T-cell (primary cell): ENCODE results near the gene MBP. TPM values are rescaled to one million over a fixed set of nuclear protein-coding genes. Genes with fewer than 3 reads are reported as not detected.

Source experiments
- ATAC-seq, 4 experiments: fragments of 200-7000 bp in 3 of 4; fragments of 150-1000 bp in 1 of 4; cut with Tn5 transposase; replicated peaks in 1 of 4; 1 replicate in 3 of 4; 2 replicates in 1 of 4; pipeline ENCODE4 v1.10.0; 2021; ENCODE audit warnings: moderate library complexity in 3 of 4, mild to moderate bottlenecking in 2 of 4, moderate number of reproducible peaks in 1 of 4
- CTCF ChIA-PET, 2 donors: fragments of 300-600 bp; sonication (Branson Sonifier 250); formaldehyde crosslinking; loops; one replicate each; lab custom pipeline; 2022; ENCODE audit warnings: antibody characterized with exemption in 2 of 2; lab: Charles Lee
- POLR2A ChIA-PET, 2 donors: fragments of 300-600 bp; sonication (Branson Sonifier 250); formaldehyde crosslinking; loops; one replicate each; lab custom pipeline; 2022; ENCODE audit warnings: antibody characterized with exemption in 2 of 2; lab: Charles Lee
- DNase-seq, 35 experiments: peaks; one replicate each; pipeline versions ENCODE4 v3.0.0 to v3.0.0-alpha.2; 2013 to 2023
- H3K27ac ChIP-seq: one replicate; pipeline ENCODE4 v1.5.1; 2013; ENCODE audit warnings: low read length
- H3K27me3 ChIP-seq, 2 experiments: replicated peaks in 1 of 2; 1 replicate in 1 of 2; 2 replicates in 1 of 2; pipeline versions ENCODE4 v1.6.1 to v1.7.0; 2013; ENCODE audit warnings: low read length in 1 of 2, mixed read lengths in 1 of 2; ENCODE audit not compliant: control insufficient read depth in 2 of 2, insufficient read depth in 2 of 2; ENCODE audit errors: extremely low read depth in 1 of 2
- H3K36me3 ChIP-seq, 2 donors: 1 replicate in 1 of 2; 2 replicates in 1 of 2; pipeline versions ENCODE4 v1.6.1 to v1.7.0; 2013; ENCODE audit warnings: low read length in 1 of 2; ENCODE audit not compliant: control insufficient read depth in 2 of 2, insufficient read depth in 1 of 2; ENCODE audit errors: extremely low read depth in 1 of 2
- H3K4me1 ChIP-seq, 2 experiments: 1 replicate in 1 of 2; 2 replicates in 1 of 2; pipeline versions ENCODE4 v1.6.1 to v1.7.0; 2013; ENCODE audit warnings: low read length in 2 of 2, mixed read lengths in 1 of 2; ENCODE audit not compliant: insufficient read depth in 2 of 2, control insufficient read depth in 1 of 2; ENCODE audit errors: extremely low read depth in 1 of 2
- H3K4me3 ChIP-seq, 2 donors: 1 replicate in 1 of 2; 2 replicates in 1 of 2; pipeline versions ENCODE4 v1.5.1 to v1.7.0; 2013; ENCODE audit warnings: mild to moderate bottlenecking in 2 of 2, low read length in 1 of 2, moderate library complexity in 1 of 2; ENCODE audit not compliant: control insufficient read depth in 1 of 2; ENCODE audit errors: extremely low read depth in 1 of 2
- H3K9me3 ChIP-seq: 2 replicates; pipeline ENCODE4 v1.7.0; 2013
- H3K27ac Mint-ChIP-seq, 2 donors: one replicate each; pipeline ENCODE4 v1.8.0; 2020 to 2021; ENCODE audit warnings: mild to moderate bottlenecking in 2 of 2, mixed read lengths in 2 of 2
- H3K27me3 Mint-ChIP-seq, 2 donors: one replicate each; pipeline ENCODE4 v1.8.0; 2021 to 2022; ENCODE audit warnings: mixed read lengths in 2 of 2
- H3K36me3 Mint-ChIP-seq: one replicate; pipeline ENCODE4 v1.8.0; 2021; ENCODE audit warnings: mixed read lengths
- H3K4me1 Mint-ChIP-seq, 3 donors: one replicate each; pipeline ENCODE4 v1.8.0; 2020 to 2022; ENCODE audit warnings: mixed read lengths in 3 of 3, mild to moderate bottlenecking in 1 of 3
- H3K4me3 Mint-ChIP-seq, 3 donors: one replicate each; pipeline ENCODE4 v1.8.0; 2020 to 2022; ENCODE audit warnings: mild to moderate bottlenecking in 3 of 3, mixed read lengths in 3 of 3, moderate library complexity in 3 of 3
- H3K9me3 Mint-ChIP-seq, 3 donors: one replicate each; pipeline ENCODE4 v1.8.0; 2020 to 2022; ENCODE audit warnings: mixed read lengths in 3 of 3
- WGBS: methylation state at CpG from one replicate; pipeline ENCODE4 v1.1.5; 2013; ENCODE audit warnings: missing lambda C conversion rate; ENCODE audit not compliant: insufficient coverage; 5-methylcytosine and 5-hydroxymethylcytosine counted together
- total RNA-seq, 35 experiments: library from RNA in 6 of 35; stranded (reverse) in 6 of 35; fragments of 120-200 nt in 1 of 35; gene quantifications; one replicate each; pipeline versions ENCODE4 v1.2.1 to v1.2.4 and lab custom pipeline; 2013 to 2026

Gene MBP
- total RNA-seq, 5 donors from 2014 or later (not counting 1 experiment from before 2014, with no cell fraction given), result 114 to 185 (median 152) TPM

DNA sequence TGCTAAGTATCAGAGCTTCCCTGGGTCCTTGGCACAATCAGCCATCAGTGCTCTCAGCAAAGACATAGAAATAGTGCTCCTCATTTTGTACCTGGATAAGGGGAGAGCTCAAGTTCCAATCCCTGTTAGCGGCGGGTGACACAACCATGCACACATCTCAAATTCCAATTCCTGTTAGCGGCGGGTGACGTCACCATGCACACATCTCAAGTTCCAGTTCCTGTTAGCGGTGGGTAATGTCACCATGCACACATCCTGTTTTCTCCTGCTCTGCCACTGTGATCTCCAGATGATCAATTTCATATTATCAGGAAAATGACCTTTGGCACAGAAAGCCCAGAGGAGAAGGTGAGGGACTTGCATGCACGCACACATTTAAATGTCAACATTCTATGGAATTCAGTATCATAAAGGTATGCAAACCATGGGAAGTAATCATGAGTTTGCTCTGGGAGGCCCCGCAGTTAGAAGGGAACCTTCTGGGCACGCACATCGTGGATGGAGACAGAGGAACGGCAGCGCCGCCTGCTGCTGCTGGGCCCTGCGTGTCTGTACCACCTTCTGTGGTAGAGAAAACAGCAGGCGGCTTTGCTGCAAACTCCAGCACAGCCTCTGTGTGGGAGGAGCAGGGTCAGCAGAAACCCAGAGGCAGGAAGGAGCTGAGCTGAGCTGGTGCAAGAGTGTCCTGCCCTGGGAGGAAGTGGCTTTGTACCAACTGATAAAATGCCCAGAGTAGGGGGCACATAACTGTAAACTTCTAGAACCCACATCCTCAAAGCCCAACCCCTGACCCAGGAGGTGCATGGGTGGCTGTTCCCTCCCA lies 77.8 kb downstream of the MBP start:
- DNase-seq (peak; percentile 62 to 91 (median 81)), ATAC-seq (peak; percentile 87 to 90 (median 88))
- H3K27ac Mint-ChIP-seq, result peak overlapping the region; percentile 91 to 95
- 3% methylated on average over 14 of the region's 15 CpGs for WGBS
- ChIA-PET CTCF (interaction anchor here (0.5 to 2.2 kb wide), 17 partner anchors 8 to 237 kb away, joined by 3 to 12 read pairs (median 4); no protein-coding TSS in a partner anchor), POLR2A (interaction anchor here in 1 of 2 donors (0.5 to 0.6 kb wide), 3 partner anchors 54 to 352 kb away, joined by 3 to 5 read pairs (median 3); no protein-coding TSS in a partner anchor)
- Histone ChIP-seq H3K4me1 (peaks cover 36 to 80% of the 10 kb centered on the region in 2 experiments), H3K4me3 (peak overlapping the region; percentile 8 to 56), H3K27me3 (no peaks in the 10 kb centered on the region), H3K36me3 (peaks cover 0 to 31% of the 10 kb centered on the region in 2 donors), H3K27ac (peak overlapping the region; percentile 83), H3K9me3 (no peaks in the 10 kb centered on the region)
- H3K4me3 Mint-ChIP-seq, result peak overlapping the region; percentile 61 to 64 (median 62)
- no peaks in the 10 kb centered on the region for H3K27me3 Mint-ChIP-seq
- H3K9me3 Mint-ChIP-seq, result no peaks in the 10 kb centered on the region
- H3K36me3 Mint-ChIP-seq, result peaks cover 15% of the 10 kb centered on the region
- H3K4me1 Mint-ChIP-seq, result peaks cover 66 to 80% (median 73%) of the 10 kb centered on the region in 3 donors

DNA sequence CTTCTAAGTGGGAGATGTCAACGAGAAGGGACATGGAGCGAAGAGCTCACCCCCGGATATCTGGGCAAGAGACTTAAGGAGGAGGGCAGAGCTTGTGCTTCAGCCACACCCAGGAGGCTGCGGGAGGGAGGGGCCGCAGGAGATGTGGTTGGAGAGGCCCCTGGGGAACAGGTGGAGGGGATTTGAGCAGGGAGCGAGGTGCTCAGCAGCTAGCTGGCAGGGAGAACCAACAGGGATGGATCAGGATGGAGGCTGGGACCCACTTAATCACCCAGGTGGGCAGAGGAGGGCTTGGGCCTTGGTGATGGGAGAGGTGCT lies 78.3 kb downstream of the MBP start:
- Mint-ChIP-seq H3K36me3 (peaks cover 12% of the 10 kb centered on the region), H3K27ac (peak overlapping the region; percentile 91 to 95), H3K4me3 (peak overlapping the region; percentile 61 to 64 (median 62)), H3K9me3 (no peaks in the 10 kb centered on the region), H3K4me1 (peaks cover 62 to 77% (median 70%) of the 10 kb centered on the region in 3 donors), H3K27me3 (no peaks in the 10 kb centered on the region)
- Histone ChIP-seq H3K4me3 (peak overlapping the region; percentile 8 to 56), H3K4me1 (peaks cover 36 to 76% of the 10 kb centered on the region in 2 experiments), H3K9me3 (no peaks in the 10 kb centered on the region), H3K27me3 (no peaks in the 10 kb centered on the region), H3K27ac (peak overlapping the region; percentile 83), H3K36me3 (peaks cover 0 to 31% of the 10 kb centered on the region in 2 donors)
- ChIA-PET CTCF (interaction anchor here (0.5 to 2.2 kb wide), 12 partner anchors 8 to 161 kb away, joined by 3 to 12 read pairs (median 4); no protein-coding TSS in a partner anchor), POLR2A (interaction anchor here in 1 of 2 donors (0.6 kb wide), 1 partner anchor 188 kb away, joined by 5 read pairs; no protein-coding TSS in a partner anchor)
- DNase-seq (peak in 12 of 35 experiments; percentile 26 to 51 (median 38)), ATAC-seq (peak in 3 of 4 experiments; percentile 5 to 10 (median 6))
- WGBS, result 12% methylated on average over 6 of the region's 6 CpGs

DNA sequence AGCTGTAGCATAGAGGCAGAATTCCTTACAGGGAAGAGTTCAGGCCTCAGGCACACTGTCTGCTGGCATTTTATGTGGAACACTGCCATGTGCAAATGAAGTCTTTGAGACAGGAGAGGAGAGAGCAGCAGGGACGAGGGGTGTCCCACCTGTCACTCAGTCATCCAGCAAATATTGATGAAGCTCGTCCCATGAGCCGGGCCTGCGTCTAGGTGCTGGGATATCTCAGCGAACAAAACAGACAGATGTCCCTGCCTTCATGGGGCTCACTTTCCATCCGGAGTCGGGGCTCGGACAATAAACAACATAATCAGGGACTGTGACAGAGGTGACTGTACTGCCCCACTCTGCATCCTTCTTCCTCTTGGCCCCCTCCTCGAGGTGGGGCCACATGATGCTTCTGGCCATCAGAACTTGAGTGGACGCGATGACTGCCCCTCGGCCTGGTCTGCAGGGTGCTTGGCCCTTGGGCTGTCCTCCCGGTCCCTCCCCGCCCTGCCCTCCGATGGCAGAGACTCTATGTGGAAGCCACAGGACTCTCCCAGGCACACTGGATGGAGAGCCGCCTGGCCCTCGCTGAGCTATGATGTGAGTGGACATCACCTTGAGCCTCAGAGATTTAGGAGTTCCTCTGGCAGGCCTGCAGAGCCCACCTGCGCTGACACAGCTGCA lies 78.8 kb downstream of the MBP start:
- Mint-ChIP-seq H3K4me3 (peak overlapping the region; percentile 61 to 64 (median 62)), H3K27ac (peak overlapping the region; percentile 91 to 95), H3K36me3 (peaks cover 12% of the 10 kb centered on the region), H3K27me3 (no peaks in the 10 kb centered on the region), H3K9me3 (no peaks in the 10 kb centered on the region), H3K4me1 (peaks cover 57 to 73% (median 66%) of the 10 kb centered on the region in 3 donors)
- Histone ChIP-seq H3K9me3 (no peaks in the 10 kb centered on the region), H3K27ac (peak overlapping the region; percentile 83), H3K27me3 (no peaks in the 10 kb centered on the region), H3K36me3 (peaks cover 0 to 31% of the 10 kb centered on the region in 2 donors), H3K4me1 (peaks cover 36 to 73% of the 10 kb centered on the region in 2 experiments), H3K4me3 (peak overlapping the region; percentile 8 to 11)
- DNase-seq (no peak), ATAC-seq (no peak)
- 90% methylated on average over 18 of the region's 18 CpGs for WGBS
- ChIA-PET CTCF (interaction anchor here (0.5 to 2.2 kb wide), 16 partner anchors 8 to 162 kb away, joined by 3 to 12 read pairs (median 6); no protein-coding TSS in a partner anchor), POLR2A (interaction anchor here in 1 of 2 donors (1.3 kb wide), 1 partner anchor 9 kb away, joined by 6 read pairs; no protein-coding TSS in a partner anchor)

DNA sequence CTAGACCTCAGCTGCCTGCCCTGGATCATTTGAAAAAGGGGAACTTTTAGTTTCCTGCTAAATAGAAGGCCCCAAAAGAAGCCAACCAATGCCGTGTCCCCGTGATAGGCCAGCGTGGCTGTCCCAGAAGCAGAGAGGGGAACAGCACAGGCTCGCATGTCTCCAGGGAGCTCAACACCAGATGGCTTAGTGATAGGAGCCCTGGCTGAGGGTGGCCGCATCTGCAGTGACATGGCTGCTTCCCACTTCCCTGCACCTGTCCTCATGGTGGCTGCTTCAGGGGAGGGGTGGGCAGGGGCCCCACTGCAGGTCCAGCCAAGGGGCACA lies 79.6 kb downstream of the MBP start:
- H3K9me3 Mint-ChIP-seq, result no peaks in the 10 kb centered on the region
- Histone ChIP-seq H3K27ac (peak overlapping the region; percentile 83), H3K9me3 (no peaks in the 10 kb centered on the region), H3K4me1 (peaks cover 36 to 69% of the 10 kb centered on the region in 2 experiments), H3K4me3 (peak overlapping the region in 1 of 2 donors; percentile 33), H3K27me3 (no peaks in the 10 kb centered on the region), H3K36me3 (peaks cover 0 to 32% of the 10 kb centered on the region in 2 donors)
- ChIA-PET CTCF (interaction anchor here (0.6 to 1.8 kb wide), 5 partner anchors 8 to 156 kb away, joined by 4 to 7 read pairs (median 6); no protein-coding TSS in a partner anchor), POLR2A (interaction anchor here in 1 of 2 donors (1.3 kb wide), 1 partner anchor 10 kb away, joined by 6 read pairs; no protein-coding TSS in a partner anchor)
- ATAC-seq (no peak), DNase-seq (no peak)
- 73% methylated on average over 5 of the region's 5 CpGs for WGBS
- no peaks in the 10 kb centered on the region for H3K27me3 Mint-ChIP-seq
- H3K36me3 Mint-ChIP-seq, result peaks cover 15% of the 10 kb centered on the region
- peak overlapping the region in 1 of 3 donors; percentile 61 for H3K4me3 Mint-ChIP-seq
- peak overlapping the region; percentile 91 to 95 for H3K27ac Mint-ChIP-seq
- peaks cover 62 to 75% (median 68%) of the 10 kb centered on the region in 3 donors for H3K4me1 Mint-ChIP-seq

DNA sequence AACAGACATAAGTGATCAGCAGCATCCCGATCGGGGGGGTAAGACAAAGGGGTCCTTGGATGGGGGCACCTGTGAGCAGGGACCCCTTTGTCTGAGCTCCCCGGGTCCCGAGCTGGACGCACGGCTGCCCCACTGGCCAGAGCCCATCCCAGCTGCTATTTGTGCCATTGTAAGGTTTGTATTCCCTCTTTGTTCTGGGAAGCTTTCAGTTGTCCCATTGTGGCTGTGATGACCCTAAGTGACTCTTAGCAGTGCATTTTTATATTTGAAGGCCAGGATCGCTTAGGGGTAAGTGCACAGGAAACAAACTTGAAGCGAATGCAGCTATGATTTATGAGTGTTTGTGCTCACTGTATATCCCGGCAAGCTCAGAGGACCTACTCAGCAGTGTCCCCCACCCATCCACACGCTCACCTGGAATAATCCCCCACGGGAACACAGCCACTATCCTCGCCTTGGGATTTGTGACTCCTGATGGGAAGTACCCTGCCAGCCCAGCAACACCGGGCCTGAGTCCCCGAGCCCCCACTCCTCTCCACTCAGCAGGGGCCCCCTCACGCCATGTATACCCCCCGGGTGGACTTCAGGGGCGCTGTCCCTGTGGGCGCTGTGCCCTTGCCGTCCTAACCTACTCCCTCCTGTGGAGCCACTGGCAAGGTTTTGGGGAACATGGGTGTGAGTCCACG lies 80.1 kb downstream of the MBP start:
- H3K36me3 Mint-ChIP-seq, result peaks cover 18% of the 10 kb centered on the region
- Histone ChIP-seq H3K36me3 (peaks cover 0 to 33% of the 10 kb centered on the region in 2 donors), H3K4me1 (peaks cover 36 to 67% of the 10 kb centered on the region in 2 experiments), H3K27ac (peak overlapping the region; percentile 83), H3K9me3 (no peaks in the 10 kb centered on the region), H3K27me3 (no peaks in the 10 kb centered on the region), H3K4me3 (no peak overlapping the region)
- H3K27ac Mint-ChIP-seq, result peak overlapping the region; percentile 91 to 95
- no peaks in the 10 kb centered on the region for H3K27me3 Mint-ChIP-seq
- POLR2A ChIA-PET, result interaction anchor here in 1 of 2 donors (1.3 kb wide), 1 partner anchor 11 kb away, joined by 6 read pairs; no protein-coding TSS in a partner anchor
- DNase-seq (no peak), ATAC-seq (no peak)
- CTCF ChIA-PET, result interaction anchor here (1.4 to 1.8 kb wide), 3 partner anchors 9 to 52 kb away, joined by 4 to 7 read pairs (median 6); no protein-coding TSS in a partner anchor
- H3K4me3 Mint-ChIP-seq, result peak overlapping the region in 1 of 3 donors; percentile 61
- WGBS, result 90% methylated on average over 18 of the region's 20 CpGs
- no peaks in the 10 kb centered on the region for H3K9me3 Mint-ChIP-seq
- peaks cover 63 to 77% (median 69%) of the 10 kb centered on the region in 3 donors for H3K4me1 Mint-ChIP-seq
